H9 (cell line): ENCODE measurements around the gene SCN5A. TPM values are rescaled to one million over a fixed set of nuclear protein-coding genes. Genes with fewer than 3 reads are reported as not detected.

Experiments used
- DNase-seq: peaks from one replicate; pipeline ENCODE4 v3.0.0-alpha.2; 2017
- H2AFZ ChIP-seq: one replicate; pipeline ENCODE4 v1.6.1; 2013; ENCODE audit warnings: mild to moderate bottlenecking, low read length, control low read depth, moderate library complexity
- H2AK5ac ChIP-seq: 2 replicates; pipeline ENCODE4 v1.6.1; 2013; ENCODE audit warnings: low read length, control low read depth, mixed read lengths; ENCODE audit not compliant: insufficient read length
- H2BK120ac ChIP-seq: one replicate; pipeline ENCODE4 v1.6.1; 2013; ENCODE audit warnings: low read depth, mild to moderate bottlenecking, low read length, control low read depth, inconsistent platforms; ENCODE audit not compliant: poor library complexity, severe bottlenecking
- H2BK12ac ChIP-seq: 2 replicates; pipeline ENCODE4 v1.6.1; 2013; ENCODE audit warnings: low read length, control low read depth, mixed read lengths, low read depth; ENCODE audit not compliant: insufficient read length
- H2BK15ac ChIP-seq: 2 replicates; pipeline ENCODE4 v1.6.1; 2013; ENCODE audit warnings: low read depth, low read length, control low read depth
- H2BK20ac ChIP-seq: one replicate; pipeline ENCODE4 v1.6.1; 2013; ENCODE audit warnings: low read depth, mild to moderate bottlenecking, low read length, control low read depth, inconsistent platforms; ENCODE audit not compliant: poor library complexity, severe bottlenecking
- H2BK5ac ChIP-seq: 2 replicates; pipeline ENCODE4 v1.6.1; 2013; ENCODE audit warnings: low read length, control low read depth, mixed read lengths; ENCODE audit not compliant: insufficient read length
- H3K14ac ChIP-seq: 2 replicates; pipeline ENCODE4 v1.6.1; 2013; ENCODE audit warnings: low read length, control low read depth; ENCODE audit not compliant: insufficient read depth
- H3K18ac ChIP-seq: 2 replicates; pipeline ENCODE4 v1.6.1; 2013; ENCODE audit warnings: low read depth, mild to moderate bottlenecking, mixed read lengths, low read length, control low read depth; ENCODE audit not compliant: insufficient read length
- H3K23ac ChIP-seq: 2 replicates; pipeline ENCODE4 v1.6.1; 2013; ENCODE audit warnings: low read length, control low read depth, mixed read lengths, low read depth; ENCODE audit not compliant: insufficient read length
- H3K23me2 ChIP-seq: 2 replicates; pipeline ENCODE4 v1.6.1; 2013; ENCODE audit warnings: low read depth, mild to moderate bottlenecking, mixed read lengths, low read length, control low read depth; ENCODE audit not compliant: insufficient read length, poor library complexity, severe bottlenecking
- H3K27ac ChIP-seq: 2 replicates; pipeline ENCODE4 v1.5.1; 2013; ENCODE audit warnings: low read length, control low read depth, mixed read lengths, low read depth; ENCODE audit not compliant: insufficient read length
- H3K27me3 ChIP-seq: 2 replicates; pipeline ENCODE4 v1.6.1; 2013; ENCODE audit warnings: low read length, control low read depth, inconsistent platforms; ENCODE audit not compliant: insufficient read depth
- H3K4ac ChIP-seq: 2 replicates; pipeline ENCODE4 v1.6.1; 2013; ENCODE audit warnings: low read depth, mild to moderate bottlenecking, control low read depth, inconsistent platforms, low read length, moderate library complexity
- H3K4me1 ChIP-seq: 2 replicates; pipeline ENCODE4 v1.6.1; 2013; ENCODE audit warnings: low read length, control low read depth, inconsistent platforms; ENCODE audit not compliant: insufficient read depth
- H3K4me2 ChIP-seq: 2 replicates; pipeline ENCODE4 v1.6.1; 2013; ENCODE audit warnings: low read length, control low read depth, mixed read lengths; ENCODE audit not compliant: insufficient read length, insufficient read depth
- H3K56ac ChIP-seq: 2 replicates; pipeline ENCODE4 v1.6.1; 2013; ENCODE audit warnings: low read depth, mild to moderate bottlenecking, mixed read lengths, low read length, control low read depth; ENCODE audit not compliant: insufficient read length
- H3K79me1 ChIP-seq: 2 replicates; pipeline ENCODE4 v1.6.1; 2013; ENCODE audit warnings: low read depth, mild to moderate bottlenecking, moderate library complexity, low read length, control low read depth, inconsistent platforms; ENCODE audit not compliant: insufficient read depth, poor library complexity, severe bottlenecking
- H3K79me2 ChIP-seq: 2 replicates; pipeline ENCODE4 v1.6.1; 2013; ENCODE audit warnings: low read length, control low read depth, inconsistent platforms; ENCODE audit not compliant: insufficient read depth
- H3K9ac ChIP-seq: 2 replicates; pipeline ENCODE4 v1.6.1; 2013; ENCODE audit warnings: low read length, control low read depth, mixed read lengths; ENCODE audit not compliant: insufficient read length; ENCODE audit errors: extremely low read depth
- H3K9me3 ChIP-seq: one replicate; pipeline ENCODE4 v1.6.1; 2013; ENCODE audit warnings: low read depth, low read length, inconsistent platforms; ENCODE audit not compliant: control insufficient read depth
- H3T11ph ChIP-seq: one replicate; pipeline ENCODE4 v1.6.1; 2013; ENCODE audit warnings: mild to moderate bottlenecking, low read length, control low read depth, inconsistent platforms
- H4K20me1 ChIP-seq: one replicate; pipeline ENCODE4 v1.6.1; 2013; ENCODE audit not compliant: control insufficient read depth, insufficient read length, insufficient read depth
- H4K5ac ChIP-seq: 2 replicates; pipeline ENCODE4 v1.6.1; 2013; ENCODE audit warnings: low read depth, mild to moderate bottlenecking, mixed read lengths, low read length, control low read depth; ENCODE audit not compliant: insufficient read length
- H4K8ac ChIP-seq: replicated peaks from 2 replicates; pipeline ENCODE4 v1.6.1; 2013; ENCODE audit warnings: low read length, control low read depth, mixed read lengths, low read depth; ENCODE audit not compliant: insufficient read length
- H4K91ac ChIP-seq: 2 replicates; pipeline ENCODE4 v1.6.1; 2013; ENCODE audit warnings: low read depth, mild to moderate bottlenecking, moderate library complexity, mixed read lengths, low read length, control low read depth; ENCODE audit not compliant: insufficient read length
- H3K27ac Mint-ChIP-seq, 3 experiments: 2 replicates in 2 of 3; 3 replicates in 1 of 3; pipeline ENCODE4 v1.8.0; 2020 to 2021; ENCODE audit warnings: mixed read lengths in 3 of 3, mild to moderate bottlenecking in 1 of 3, moderate library complexity in 1 of 3
- H3K27me3 Mint-ChIP-seq: 2 replicates; pipeline ENCODE4 v1.8.0; 2021; ENCODE audit warnings: low read depth, mild to moderate bottlenecking, moderate library complexity, mixed read lengths
- H3K36me3 Mint-ChIP-seq, 3 experiments: 2 replicates in 2 of 3; 3 replicates in 1 of 3; pipeline ENCODE4 v1.8.0; 2020 to 2021; ENCODE audit warnings: low read depth in 3 of 3, mixed read lengths in 3 of 3; ENCODE audit not compliant: insufficient read depth in 1 of 3
- H3K4me1 Mint-ChIP-seq, 2 experiments: 2 replicates each; pipeline ENCODE4 v1.8.0; 2020; ENCODE audit warnings: mixed read lengths in 2 of 2
- H3K4me3 Mint-ChIP-seq, 2 experiments: 2 replicates in 1 of 2; 3 replicates in 1 of 2; pipeline ENCODE4 v1.8.0; 2020 to 2021; ENCODE audit warnings: mild to moderate bottlenecking in 2 of 2, mixed read lengths in 2 of 2, moderate library complexity in 1 of 2
- H3K9me3 Mint-ChIP-seq, 2 experiments: 2 replicates in 1 of 2; 3 replicates in 1 of 2; pipeline ENCODE4 v1.8.0; 2020; ENCODE audit warnings: mild to moderate bottlenecking in 2 of 2, mixed read lengths in 2 of 2, moderate library complexity in 1 of 2
- WGBS: extraction: QIAGEN DNeasy Blood & Tissue Kit; methylation state at CpG from one replicate; pipeline ENCODE4 v1.1.7; 2013; ENCODE audit warnings: missing lambda C conversion rate, low lambda C conversion rate, mixed read lengths; ENCODE audit not compliant: insufficient read length; ENCODE audit errors: extremely low coverage; 5-methylcytosine and 5-hydroxymethylcytosine counted together
- total RNA-seq: library from RNA; stranded (reverse); gene quantifications from 2 replicates; pipeline ENCODE4 v1.2.1, GENCODE V29; 2021
- TF ChIP-seq, protein P1 (sequence below): fragments of 200-600 bp; sonication (generic); conservative IDR thresholded peaks from 3 replicates; pipeline ENCODE4 v1.8.0; 2021; ENCODE audit warnings: antibody characterized with exemption, mild to moderate bottlenecking

The SCN5A gene
- total RNA-seq, 1 experiment from 2014 or later = 6.5 TPM

- no peaks in the 10 kb centered on the region for H3K79me1 ChIP-seq
- no peak overlapping the region for H4K8ac ChIP-seq
- no peak overlapping the region for H4K91ac ChIP-seq
- no peak overlapping the region for H4K5ac ChIP-seq
- Mint-ChIP-seq H3K36me3 (peaks cover 0 to 2% (median 0%) of the 10 kb centered on the region in 3 experiments; a peak in 3 of 7 replicates), H3K9me3 (no peaks in the 10 kb centered on the region), H3K4me1 (0 out of 4 replicates have a peak, but pooled peaks cover 0 to 3% of the 10 kb centered on the region in 2 experiments), H3K27me3 (no peaks in the 10 kb centered on the region; the same call in 1 of the 2 replicates), H3K4me3 (no peak overlapping the region), H3K27ac (no peak overlapping the region)
- no peak overlapping the region for H2BK12ac ChIP-seq
- no peak for DNase-seq
- H3K27ac ChIP-seq = no peak overlapping the region
- H2AFZ ChIP-seq = no peak overlapping the region
- no peak overlapping the region for H3K23ac ChIP-seq
- H3K9ac ChIP-seq = no peak overlapping the region
- no peak overlapping the region for H3T11ph ChIP-seq
- no peaks in the 10 kb centered on the region for H3K27me3 ChIP-seq
- H3K23me2 ChIP-seq = no peaks in the 10 kb centered on the region
- H3K4me2 ChIP-seq = no peak overlapping the region
- WGBS = no CpG with 5 or more reads among the region's 5 CpGs
- H3K18ac ChIP-seq = no peak overlapping the region
- no peak overlapping the region for H2BK15ac ChIP-seq
- H3K79me2 ChIP-seq = no peaks in the 10 kb centered on the region
- H3K56ac ChIP-seq = no peak overlapping the region
- no peaks in the 10 kb centered on the region for H4K20me1 ChIP-seq
- no peak overlapping the region for H2AK5ac ChIP-seq
- H3K14ac ChIP-seq = no peak overlapping the region
- no peak overlapping the region for H2BK20ac ChIP-seq
- H3K4me1 ChIP-seq = no peaks in the 10 kb centered on the region
- no peak overlapping the region for H2BK120ac ChIP-seq
- H3K4ac ChIP-seq = no peak overlapping the region
- TF ChIP-seq, protein P1, sequence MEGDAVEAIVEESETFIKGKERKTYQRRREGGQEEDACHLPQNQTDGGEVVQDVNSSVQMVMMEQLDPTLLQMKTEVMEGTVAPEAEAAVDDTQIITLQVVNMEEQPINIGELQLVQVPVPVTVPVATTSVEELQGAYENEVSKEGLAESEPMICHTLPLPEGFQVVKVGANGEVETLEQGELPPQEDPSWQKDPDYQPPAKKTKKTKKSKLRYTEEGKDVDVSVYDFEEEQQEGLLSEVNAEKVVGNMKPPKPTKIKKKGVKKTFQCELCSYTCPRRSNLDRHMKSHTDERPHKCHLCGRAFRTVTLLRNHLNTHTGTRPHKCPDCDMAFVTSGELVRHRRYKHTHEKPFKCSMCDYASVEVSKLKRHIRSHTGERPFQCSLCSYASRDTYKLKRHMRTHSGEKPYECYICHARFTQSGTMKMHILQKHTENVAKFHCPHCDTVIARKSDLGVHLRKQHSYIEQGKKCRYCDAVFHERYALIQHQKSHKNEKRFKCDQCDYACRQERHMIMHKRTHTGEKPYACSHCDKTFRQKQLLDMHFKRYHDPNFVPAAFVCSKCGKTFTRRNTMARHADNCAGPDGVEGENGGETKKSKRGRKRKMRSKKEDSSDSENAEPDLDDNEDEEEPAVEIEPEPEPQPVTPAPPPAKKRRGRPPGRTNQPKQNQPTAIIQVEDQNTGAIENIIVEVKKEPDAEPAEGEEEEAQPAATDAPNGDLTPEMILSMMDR = no peak
- no peaks in the 10 kb centered on the region for H3K9me3 ChIP-seq
- no peak overlapping the region for H2BK5ac ChIP-seq
Observed at GRCh38 chr3:38608961-38609360, 40.5 kb downstream of the SCN5A start.
